GM18505 (cell line): ENCODE measurements around the gene PON1.

Experiments
- ATAC-seq: cut with Tn5 transposase; IDR thresholded peaks from one replicate; pipeline ENCODE4 v1.9.1; 2021; ENCODE audit not compliant: unreplicated experiment
- POLR2A ChIP-seq: IDR thresholded peaks from 4 replicates; pipeline ENCODE4 v1.6.1; 2011; ENCODE audit warnings: borderline replicate concordance; ENCODE audit not compliant: insufficient read depth, insufficient read length; ENCODE audit errors: extremely low read depth

The PON1 gene

DNA sequence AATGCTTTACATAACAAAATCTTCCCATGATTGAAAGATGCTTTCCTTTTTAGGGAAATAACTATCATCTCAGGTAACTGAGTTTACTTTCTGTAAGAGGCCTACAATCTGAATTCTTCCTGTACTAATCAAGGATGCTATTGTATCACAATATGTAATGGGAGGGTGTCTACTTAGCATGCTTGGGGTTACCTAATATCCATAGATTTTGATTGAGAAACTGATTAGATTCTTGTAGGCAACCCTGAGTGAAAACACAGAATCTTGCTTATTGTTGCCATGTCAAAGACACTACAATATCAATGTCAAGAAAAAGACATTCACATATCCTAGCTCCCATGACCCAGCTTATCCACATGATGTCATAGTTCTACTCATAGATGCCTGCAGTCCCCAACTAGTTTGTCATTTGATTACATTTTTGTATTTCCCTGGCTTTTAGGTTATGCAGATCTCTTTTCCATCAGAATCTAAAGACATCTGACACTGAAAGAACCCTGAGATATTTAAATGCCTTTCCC, 62.4 kb downstream of the PON1 start:
- ATAC-seq = no peak
- no peak for TF ChIP-seq POLR2A

DNA sequence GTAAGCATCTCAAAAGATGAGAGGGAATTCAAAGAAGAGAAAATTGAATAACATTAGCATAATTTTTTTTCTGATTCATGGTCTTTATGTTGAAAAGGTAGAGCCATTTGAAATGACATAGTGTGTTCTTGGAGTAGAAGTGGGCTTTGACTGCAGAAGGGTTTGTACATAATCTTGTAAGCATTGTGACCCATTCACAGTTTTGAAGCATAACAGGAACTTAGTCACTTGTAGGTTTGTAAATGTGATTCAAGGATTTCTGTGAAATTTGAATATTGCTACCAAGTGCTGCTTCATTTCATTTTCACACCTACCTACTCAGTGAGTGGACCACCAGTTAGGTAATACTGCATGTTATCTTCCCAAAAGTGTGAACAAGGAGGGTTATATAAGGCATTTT, 68.6 kb downstream of the PON1 start:
- ATAC-seq = no peak
- no peak for TF ChIP-seq POLR2A

DNA sequence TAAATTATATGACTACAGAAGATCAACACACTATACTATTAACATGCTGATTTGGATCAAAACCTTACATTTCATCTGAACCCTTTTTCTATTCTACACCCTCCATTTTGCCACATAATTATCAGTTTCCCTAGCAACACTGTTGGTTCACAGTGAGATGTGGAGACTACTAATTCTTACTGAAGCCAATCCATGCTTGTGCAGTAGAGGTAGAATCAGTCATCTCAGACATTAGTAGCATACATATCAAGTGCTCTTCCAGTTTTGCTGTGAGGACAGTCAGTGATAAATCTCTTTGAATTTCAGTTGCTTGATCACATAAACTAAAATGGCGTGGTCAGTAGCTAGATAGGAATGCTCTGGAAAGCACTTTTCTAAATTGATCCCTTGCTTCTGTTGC, 70.3 kb downstream of the PON1 start:
- no peak for ATAC-seq
- no peak for TF ChIP-seq POLR2A

DNA sequence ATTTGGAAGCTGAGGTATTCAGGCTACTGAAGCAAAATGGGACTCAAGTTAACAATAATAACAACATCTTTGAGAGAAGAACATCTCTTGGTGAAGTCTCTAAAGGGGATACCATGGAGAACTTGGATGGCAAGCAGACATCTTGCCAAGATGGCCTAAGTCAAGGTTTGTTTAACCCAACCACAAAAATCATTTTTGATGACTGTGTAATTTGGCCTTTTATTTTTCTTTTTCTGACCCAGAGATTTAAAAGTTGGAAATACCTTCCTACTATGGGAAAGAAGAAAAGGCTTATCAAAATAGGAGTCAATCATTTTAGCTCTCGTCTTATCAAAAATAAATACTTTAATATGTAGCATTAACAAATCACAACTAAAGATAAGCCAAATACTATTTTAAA, 72.4 kb downstream of the PON1 start:
- ATAC-seq = no peak

DNA sequence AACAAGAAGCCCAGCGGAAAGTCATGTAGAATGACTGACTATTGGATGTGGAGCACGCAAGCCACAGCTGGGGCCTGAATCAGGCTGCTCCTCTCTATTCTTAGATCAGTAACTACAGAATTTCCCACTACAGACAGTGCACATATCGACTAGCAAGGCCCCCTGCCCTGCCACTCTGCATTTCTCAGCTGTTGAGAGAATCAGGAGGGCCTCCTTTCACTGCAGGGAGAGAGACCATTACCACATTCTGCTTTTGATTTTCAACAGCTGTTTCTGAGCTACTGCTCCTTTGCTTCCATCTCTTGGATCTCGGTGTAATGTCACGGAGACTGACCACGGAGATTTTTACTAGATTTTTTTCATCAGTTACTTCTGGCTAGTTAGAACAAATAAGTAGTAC, 73.8 kb downstream of the PON1 start:
- ATAC-seq = no peak
- no peak for TF ChIP-seq POLR2A

More for the DNA sequence above, 72.4 kb downstream of the PON1 start:
- no peak for TF ChIP-seq POLR2A
